ENCODE results near the gene SMOC2. TPM values are rescaled to one million over a fixed set of nuclear protein-coding genes. Genes with fewer than 3 reads are reported as not detected.

The SMOC2 gene
- total RNA-seq, 4 donors from 2014 or later = 5.8 to 14.5 (median 9.0) TPM

- WGBS, 2 donors (ENCODE audit: low coverage in 1 of 2) = 65 to 66% methylated on average over 7 to 32 of the region's 32 CpGs
- peaks cover 0 to 22% (median 10%) of the 10 kb centered on the region in 4 donors for H3K4me1 ChIP-seq
Observed at GRCh38 chr6:168455847-168456530, 15.0 kb downstream of the SMOC2 start.

GRCh38 chr6:168456907-168457652 lies 16.1 kb downstream of the SMOC2 start:
- Histone ChIP-seq H3K9me3 (no peaks in the 10 kb centered on the region), H3K4me1 (peaks cover 0 to 13% (median 10%) of the 10 kb centered on the region in 4 donors), H3K27ac (no peak overlapping the region), H3K4me3 (no peak overlapping the region), H3K36me3 (no peaks in the 10 kb centered on the region), H3K27me3 (no peaks in the 10 kb centered on the region)
- WGBS, 2 donors (ENCODE audit: low coverage in 1 of 2) = 75% methylated on average over 31 of the region's 31 CpGs; no CpG with 5 or more reads in 1 of the 2 donors
- in situ Hi-C loops (cut with MboI; ENCODE audit: low pct_ligation_motif_present in 1 of 4, low pct_unique_long_range_greater_than_20kb in 1 of 4, low sequenced_read_pairs in 3 of 4) (no loop called here), intact Hi-C loops (cut with DNase I; ENCODE audit: low total_unique reads) (no loop called here)
- TF ChIP-seq EP300 (IDR thresholded peaks at IDR 0.05; ENCODE audit: low read depth) (no peak), CTCF (IDR thresholded peaks at IDR 0.05) (no peak), POLR2A (IDR thresholded peaks at IDR 0.05) (no peak), POLR2AphosphoS5 (IDR thresholded peaks at IDR 0.05) (no peak)
- DNase-seq = no peak

More at GRCh38 chr6:168455847-168456530, 15.0 kb downstream of the SMOC2 start:
- H3K36me3 ChIP-seq = no peaks in the 10 kb centered on the region
- in situ Hi-C loops (cut with MboI; ENCODE audit: low pct_ligation_motif_present in 1 of 4, low pct_unique_long_range_greater_than_20kb in 1 of 4, low sequenced_read_pairs in 3 of 4) (no loop called here), intact Hi-C loops (cut with DNase I; ENCODE audit: low total_unique reads) (no loop called here)
- H3K27ac ChIP-seq = no peak overlapping the region
- TF ChIP-seq CTCF (IDR thresholded peaks at IDR 0.05) (no peak), EP300 (IDR thresholded peaks at IDR 0.05; ENCODE audit: low read depth) (no peak), POLR2AphosphoS5 (IDR thresholded peaks at IDR 0.05) (no peak), POLR2A (IDR thresholded peaks at IDR 0.05) (no peak)
- no peaks in the 10 kb centered on the region for H3K9me3 ChIP-seq
- no peak for DNase-seq
- H3K4me3 ChIP-seq = no peak overlapping the region
- H3K27me3 ChIP-seq = no peaks in the 10 kb centered on the region

GRCh38 chr6:168457653-168457934 lies 16.6 kb downstream of the SMOC2 start:
- H3K36me3 ChIP-seq = no peaks in the 10 kb centered on the region
- no peak for DNase-seq
- intact Hi-C loops (cut with DNase I; ENCODE audit: low total_unique reads) = no loop called here
- TF ChIP-seq POLR2AphosphoS5 (IDR thresholded peaks at IDR 0.05) (no peak), EP300 (IDR thresholded peaks at IDR 0.05; ENCODE audit: low read depth) (no peak), CTCF (IDR thresholded peaks at IDR 0.05) (no peak), POLR2A (IDR thresholded peaks at IDR 0.05) (no peak)
- H3K27ac ChIP-seq = no peak overlapping the region
- in situ Hi-C loops (cut with MboI; ENCODE audit: low pct_ligation_motif_present in 1 of 4, low pct_unique_long_range_greater_than_20kb in 1 of 4, low sequenced_read_pairs in 3 of 4) = no loop called here
- WGBS, 2 donors (ENCODE audit: low coverage in 1 of 2) = 76% methylated on average over 7 of the region's 7 CpGs; no CpG with 5 or more reads in 1 of the 2 donors
- H3K4me3 ChIP-seq = no peak overlapping the region
- peaks cover 0 to 8% (median 6%) of the 10 kb centered on the region in 4 donors for H3K4me1 ChIP-seq
- H3K9me3 ChIP-seq = no peaks in the 10 kb centered on the region
- no peaks in the 10 kb centered on the region for H3K27me3 ChIP-seq

- H3K4me3 ChIP-seq = no peak overlapping the region
- H3K27ac ChIP-seq = no peak overlapping the region
- H3K27me3 ChIP-seq = no peaks in the 10 kb centered on the region
- intact Hi-C loops (cut with DNase I; ENCODE audit: low total_unique reads) (no loop called here), in situ Hi-C loops (cut with MboI; ENCODE audit: low pct_ligation_motif_present in 1 of 4, low pct_unique_long_range_greater_than_20kb in 1 of 4, low sequenced_read_pairs in 3 of 4) (no loop called here)
- no peaks in the 10 kb centered on the region for H3K9me3 ChIP-seq
- WGBS, 2 donors (ENCODE audit: low coverage in 1 of 2) = 90% methylated on average over 12 of the region's 12 CpGs; no CpG with 5 or more reads in 1 of the 2 donors
- no peak for DNase-seq
- no peaks in the 10 kb centered on the region for H3K36me3 ChIP-seq
- TF ChIP-seq CTCF (IDR thresholded peaks at IDR 0.05) (no peak), EP300 (IDR thresholded peaks at IDR 0.05; ENCODE audit: low read depth) (no peak), POLR2A (IDR thresholded peaks at IDR 0.05) (no peak), POLR2AphosphoS5 (IDR thresholded peaks at IDR 0.05) (no peak)
- peaks cover 0 to 3% (median 1%) of the 10 kb centered on the region in 4 donors for H3K4me1 ChIP-seq
Observed at GRCh38 chr6:168458101-168458500, 17.1 kb downstream of the SMOC2 start.
